Measurements from ENCODE around the gene IRX4. TPM values are rescaled to one million over a fixed set of nuclear protein-coding genes. Genes with fewer than 3 reads are reported as not detected.

IRX4 gene
- total and polyA plus RNA-seq, 2 experiments from 2014 or later, result 0.82 to 1.7 TPM

DNA sequence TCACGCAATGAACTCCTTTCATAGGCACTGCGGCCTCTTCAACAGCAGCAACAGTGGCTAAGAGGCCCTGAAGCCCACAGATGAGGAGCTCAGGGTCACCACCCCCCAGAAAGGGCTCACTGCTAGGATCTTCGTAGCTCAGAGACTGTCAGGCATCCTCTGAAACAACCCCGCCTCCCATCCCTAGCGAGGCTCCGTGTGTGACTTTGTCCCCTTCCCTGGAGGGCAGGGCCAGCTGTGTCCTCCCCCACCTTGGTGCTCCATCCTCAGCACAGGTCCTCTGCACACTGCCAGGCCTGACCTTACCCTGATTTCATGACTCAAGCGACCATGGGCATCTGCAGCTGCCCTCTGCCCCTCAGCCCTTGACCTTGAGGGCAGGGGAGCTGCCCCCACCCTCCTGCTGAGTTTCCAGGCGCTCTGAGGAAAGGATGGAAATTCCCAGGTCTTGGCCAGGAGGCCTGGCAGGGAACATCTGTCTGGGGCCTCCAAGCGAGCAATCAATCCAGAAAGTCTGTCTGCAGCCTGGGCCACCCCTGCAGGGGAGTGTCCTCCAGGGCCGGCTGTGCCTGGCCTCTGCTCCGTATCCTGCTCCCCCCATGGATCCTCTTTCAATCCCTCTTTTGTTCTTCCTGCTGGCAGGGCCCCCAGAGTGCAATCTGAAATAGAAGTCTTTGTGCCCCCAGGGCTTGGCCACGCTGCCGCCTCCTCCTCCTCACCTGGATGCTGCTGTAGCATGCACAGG lies 6.8 kb upstream of the IRX4 start:
- Mint-ChIP-seq H3K27ac (no peak overlapping the region), H3K36me3 (ENCODE audit: low read depth) (no peaks in the 10 kb centered on the region), H3K27me3 (ENCODE audit: insufficient read depth, low read depth, poor library complexity) (peaks cover 53% of the 10 kb centered on the region), H3K4me1 (peaks cover 16% of the 10 kb centered on the region), H3K4me3 (no peak overlapping the region), H3K9me3 (no peaks in the 10 kb centered on the region; the same call in 2 of the 3 replicates)
- H3K27ac ChIP-seq (ENCODE audit: low read depth), result no peak overlapping the region
- peaks cover 59% of the 10 kb centered on the region for H3K27me3 ChIP-seq (ENCODE audit: insufficient read depth)
- no peak overlapping the region for H3K4me2 ChIP-seq
- H4K20me1 ChIP-seq (replicated peaks; ENCODE audit: insufficient read depth), result no peaks in the 10 kb centered on the region
- no peaks in the 10 kb centered on the region for H3K9me2 ChIP-seq (ENCODE audit: insufficient read depth)
- H2AFZ ChIP-seq, result no peak overlapping the region
- ATAC-seq (no peak), DNase-seq (ENCODE audit: low spot score) (no peak)
- no peaks in the 10 kb centered on the region for H3K36me3 ChIP-seq (ENCODE audit: insufficient read depth)
- no peaks in the 10 kb centered on the region for H3K79me2 ChIP-seq (replicated peaks; ENCODE audit: insufficient read depth)
- H3K4me3 ChIP-seq, result no peak overlapping the region
- no peaks in the 10 kb centered on the region; the same call in 1 of the 2 replicates for H3F3A ChIP-seq (replicated peaks; ENCODE audit: low read depth)
- TF ChIP-seq STAT1 (IDR thresholded peaks at IDR 0.05; ENCODE audit: unreplicated experiment) (no peak), EZH2 (IDR thresholded peaks at IDR 0.05; ENCODE audit: low read depth, unreplicated experiment) (no peak), ZNF331 (CRISPR knock-in tag; IDR thresholded peaks at IDR 0.05; ENCODE audit: low read depth) (no peak), NANOG (IDR thresholded peaks at IDR 0.05; ENCODE audit: borderline replicate concordance) (no peak), POLR2AphosphoS5 (IDR thresholded peaks at IDR 0.05; ENCODE audit: low read depth) (no peak), CREB1 (CRISPR knock-in tag; IDR thresholded peaks at IDR 0.05; ENCODE audit: low read depth) (no peak)
- H3K4me1 ChIP-seq (ENCODE audit: insufficient read depth), result peaks cover 7% of the 10 kb centered on the region; the same call in 1 of the 2 replicates

DNA sequence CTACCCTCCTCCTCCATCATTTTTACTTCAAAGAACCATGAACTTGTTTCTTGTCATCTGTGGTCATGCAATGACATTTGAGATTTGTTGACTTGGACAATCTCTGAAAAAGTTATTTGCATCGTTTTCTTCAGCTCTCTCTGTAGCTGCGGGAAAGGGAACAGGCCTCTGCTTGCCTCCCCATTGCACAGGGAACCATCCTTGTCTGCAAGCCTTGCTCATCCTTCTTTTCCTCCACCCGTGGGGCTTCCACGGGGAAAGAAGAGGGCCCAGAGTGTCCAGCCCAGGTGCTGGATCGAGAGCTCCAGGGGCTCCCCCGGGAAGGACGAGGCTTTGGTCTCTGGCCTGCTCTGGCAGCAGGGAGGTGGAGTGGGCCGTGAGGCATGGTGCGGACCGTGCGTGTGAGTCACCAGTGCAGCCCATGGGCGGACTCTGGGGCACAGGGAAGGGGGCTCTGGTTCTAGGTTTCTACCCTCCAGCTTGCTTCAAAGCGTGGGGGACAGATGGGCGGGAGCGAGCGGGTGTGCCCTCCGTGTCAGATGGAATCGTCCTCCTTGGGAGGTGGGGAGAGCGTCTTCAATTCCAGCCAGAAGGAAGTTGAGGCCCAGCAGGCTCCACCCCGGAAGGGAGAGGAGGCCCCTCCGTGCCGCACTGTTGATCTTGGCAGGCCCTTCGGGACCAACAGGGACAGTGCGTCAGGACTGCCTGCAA lies 6.0 kb upstream of the IRX4 start:
- TF ChIP-seq EZH2 (IDR thresholded peaks at IDR 0.05; ENCODE audit: low read depth, unreplicated experiment) (peak; percentile 7), NANOG (IDR thresholded peaks at IDR 0.05; ENCODE audit: borderline replicate concordance) (no peak)
- TF ChIP-seq, protein P1, sequence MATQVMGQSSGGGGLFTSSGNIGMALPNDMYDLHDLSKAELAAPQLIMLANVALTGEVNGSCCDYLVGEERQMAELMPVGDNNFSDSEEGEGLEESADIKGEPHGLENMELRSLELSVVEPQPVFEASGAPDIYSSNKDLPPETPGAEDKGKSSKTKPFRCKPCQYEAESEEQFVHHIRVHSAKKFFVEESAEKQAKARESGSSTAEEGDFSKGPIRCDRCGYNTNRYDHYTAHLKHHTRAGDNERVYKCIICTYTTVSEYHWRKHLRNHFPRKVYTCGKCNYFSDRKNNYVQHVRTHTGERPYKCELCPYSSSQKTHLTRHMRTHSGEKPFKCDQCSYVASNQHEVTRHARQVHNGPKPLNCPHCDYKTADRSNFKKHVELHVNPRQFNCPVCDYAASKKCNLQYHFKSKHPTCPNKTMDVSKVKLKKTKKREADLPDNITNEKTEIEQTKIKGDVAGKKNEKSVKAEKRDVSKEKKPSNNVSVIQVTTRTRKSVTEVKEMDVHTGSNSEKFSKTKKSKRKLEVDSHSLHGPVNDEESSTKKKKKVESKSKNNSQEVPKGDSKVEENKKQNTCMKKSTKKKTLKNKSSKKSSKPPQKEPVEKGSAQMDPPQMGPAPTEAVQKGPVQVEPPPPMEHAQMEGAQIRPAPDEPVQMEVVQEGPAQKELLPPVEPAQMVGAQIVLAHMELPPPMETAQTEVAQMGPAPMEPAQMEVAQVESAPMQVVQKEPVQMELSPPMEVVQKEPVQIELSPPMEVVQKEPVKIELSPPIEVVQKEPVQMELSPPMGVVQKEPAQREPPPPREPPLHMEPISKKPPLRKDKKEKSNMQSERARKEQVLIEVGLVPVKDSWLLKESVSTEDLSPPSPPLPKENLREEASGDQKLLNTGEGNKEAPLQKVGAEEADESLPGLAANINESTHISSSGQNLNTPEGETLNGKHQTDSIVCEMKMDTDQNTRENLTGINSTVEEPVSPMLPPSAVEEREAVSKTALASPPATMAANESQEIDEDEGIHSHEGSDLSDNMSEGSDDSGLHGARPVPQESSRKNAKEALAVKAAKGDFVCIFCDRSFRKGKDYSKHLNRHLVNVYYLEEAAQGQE (IDR thresholded peaks at IDR 0.05; ENCODE audit: unreplicated experiment), result no peak
- Histone ChIP-seq H3K4me3 (no peak overlapping the region), H3K4me2 (peak overlapping the region; percentile 14; the same call in 1 of the 2 replicates), H3K27me3 (ENCODE audit: insufficient read depth) (peaks cover 67% of the 10 kb centered on the region), H3K79me2 (replicated peaks; ENCODE audit: insufficient read depth) (no peaks in the 10 kb centered on the region), H3K27ac (ENCODE audit: low read depth) (no peak overlapping the region), H3K4me1 (ENCODE audit: insufficient read depth) (peaks cover 13% of the 10 kb centered on the region; the same call in 1 of the 2 replicates), H4K20me1 (replicated peaks; ENCODE audit: insufficient read depth) (no peaks in the 10 kb centered on the region), H3K36me3 (ENCODE audit: insufficient read depth) (no peaks in the 10 kb centered on the region), H2AFZ (no peak overlapping the region), H3F3A (replicated peaks; ENCODE audit: low read depth) (peaks cover 3% of the 10 kb centered on the region; the same call in 1 of the 2 replicates), H3K9me2 (ENCODE audit: insufficient read depth) (no peaks in the 10 kb centered on the region)
- ATAC-seq (no peak), DNase-seq (ENCODE audit: low spot score) (no peak)
- H3K36me3 Mint-ChIP-seq (ENCODE audit: low read depth), result no peaks in the 10 kb centered on the region
- H3K4me3 Mint-ChIP-seq, result peak overlapping the region; percentile 16; the same call in 1 of the 3 replicates
- peaks cover 61% of the 10 kb centered on the region for H3K27me3 Mint-ChIP-seq (ENCODE audit: insufficient read depth, low read depth, poor library complexity)
- peaks cover 20% of the 10 kb centered on the region for H3K4me1 Mint-ChIP-seq
- no peak overlapping the region for H3K27ac Mint-ChIP-seq
- H3K9me3 Mint-ChIP-seq, result peaks cover 2% of the 10 kb centered on the region; the same call in 2 of the 3 replicates

All from GM23338 (cell line).